A549 (cell line): ENCODE measurements around the gene GREM1. TPM values are rescaled to one million over a fixed set of nuclear protein-coding genes. Genes with fewer than 3 reads are reported as not detected.

ENCODE experiments used
- ATAC-seq, 2 experiments: fragments of 200-7000 bp in 1 of 2; fragments of >200 bp in 1 of 2; cut with Nextera tagmentation in 1 of 2; cut with Tn5 transposase in 1 of 2; 3 replicates each; pipeline versions ENCODE4 v1.8.0 to v1.9.1; 2018 to 2020; ENCODE audit warnings: mild to moderate bottlenecking in 1 of 2, moderate library complexity in 1 of 2
- CTCF ChIA-PET: fragments of 300-600 bp; sonication (Branson Sonifier 250); formaldehyde crosslinking; extraction: SDS; loops from one replicate; lab custom pipeline; 2021; ENCODE audit warnings: antibody characterized with exemption, inconsistent platforms; lab: Yijun Ruan, JAX
- POLR2A ChIA-PET: fragments of 350-600 bp; formaldehyde crosslinking; extraction: SDS; loops from one replicate; lab custom pipeline; 2021; ENCODE audit warnings: antibody characterized with exemption, inconsistent platforms; lab: Yijun Ruan, JAX
- DNase-seq, 2 experiments: peaks; one replicate each; pipeline versions ENCODE4 v3.0.0 to v3.0.0-alpha.2; 2011 to 2016; ENCODE audit warnings: low read depth in 1 of 2, low spot score in 1 of 2
- FAIRE-seq: peaks from 2 replicates; lab custom pipeline; 2011; peaks lifted over from hg19 to GRCh38; lab: Jason Lieb, UNC
- H3K27ac ChIP-seq, 2 experiments: fragments of >200 bp; sonication (Bioruptor Twin); formaldehyde crosslinking; 3 replicates each; pipeline ENCODE4 v1.5.1; 2016 to 2017
- H3K4me1 ChIP-seq: fragments of >200 bp; sonication (Bioruptor Twin); formaldehyde crosslinking; 3 replicates; pipeline ENCODE4 v1.6.1; 2016
- H3K4me2 ChIP-seq: fragments of >200 bp; sonication (Bioruptor Twin); formaldehyde crosslinking; 3 replicates; pipeline ENCODE4 v1.6.1; 2016
- H3K4me3 ChIP-seq: fragments of >200 bp; sonication (Bioruptor Twin); formaldehyde crosslinking; 3 replicates; pipeline ENCODE4 v1.5.1; 2016
- H3K9me3 ChIP-seq: fragments of >200 bp; sonication (Bioruptor Twin); formaldehyde crosslinking; 3 replicates; pipeline ENCODE4 v1.6.1; 2016
- BCL3 ChIP-seq: fragments of >200 bp; sonication (Bioruptor Twin); formaldehyde crosslinking; IDR thresholded peaks from 3 replicates; pipeline ENCODE4 v1.6.1; 2016
- CHD4 ChIP-seq: fragments of 200-600 bp; sonication (generic); IDR thresholded peaks from 2 replicates; pipeline ENCODE4 v1.6.1; 2016; ENCODE audit warnings: antibody characterized with exemption, mild to moderate bottlenecking, borderline replicate concordance
- EHF ChIP-seq: fragments of 250-450 bp; sonication (Bioruptor Pico); IDR thresholded peaks from 2 replicates; pipeline ENCODE4 v1.5.0; 2020; ENCODE audit warnings: mild to moderate bottlenecking
- EP300 ChIP-seq, 2 experiments: fragments of >200 bp; sonication (Bioruptor Twin); formaldehyde crosslinking; IDR thresholded peaks; 2 replicates in 1 of 2; 3 replicates in 1 of 2; pipeline ENCODE4 v1.6.1; 2016 to 2017
- FOXS1 ChIP-seq: fragments of 250-450 bp; sonication (Bioruptor Pico); IDR thresholded peaks from 2 replicates; pipeline ENCODE4 v1.5.0; 2020; ENCODE audit warnings: mild to moderate bottlenecking, moderate library complexity
- GATA3 ChIP-seq: IDR thresholded peaks from 2 replicates; pipeline ENCODE4 v1.6.1; 2012; ENCODE audit warnings: borderline replicate concordance
- KDM1A ChIP-seq: fragments of 200-600 bp; sonication (generic); IDR thresholded peaks from 2 replicates; pipeline ENCODE4 v1.6.1; 2016; ENCODE audit warnings: low read depth, mild to moderate bottlenecking
- MAFK ChIP-seq: fragments of 450-650 bp; IDR thresholded peaks from 2 replicates; pipeline ENCODE4 v1.6.1; 2014; ENCODE audit not compliant: partially characterized antibody
- MAZ ChIP-seq: fragments of 150-350 bp; IDR thresholded peaks from 2 replicates; pipeline ENCODE4 v1.6.1; 2014; ENCODE audit warnings: antibody characterized with exemption, low read depth, low read length, borderline replicate concordance
- NPAS2 ChIP-seq: fragments of 250-450 bp; sonication (Bioruptor Pico); IDR thresholded peaks from 2 replicates; pipeline ENCODE4 v1.8.0; 2022; ENCODE audit warnings: mild to moderate bottlenecking, moderate library complexity, borderline replicate concordance
- PHF8 ChIP-seq: fragments of 200-600 bp; sonication (generic); IDR thresholded peaks from 2 replicates; pipeline ENCODE4 v1.6.1; 2016; ENCODE audit warnings: low read depth, mild to moderate bottlenecking, antibody characterized with exemption, moderate library complexity, borderline replicate concordance
- REST ChIP-seq: fragments of 200-600 bp; sonication (generic); IDR thresholded peaks from 2 replicates; pipeline ENCODE4 v1.6.1; 2016; ENCODE audit warnings: antibody characterized with exemption, mild to moderate bottlenecking, moderate library complexity
- SREBF2 ChIP-seq: fragments of 450-650 bp; IDR thresholded peaks from 2 replicates; pipeline ENCODE4 v1.6.1; 2014; ENCODE audit warnings: mild to moderate bottlenecking, moderate library complexity
- WGBS: methylation state at CpG from one replicate; pipeline ENCODE4 v1.1.6; 2017; ENCODE audit errors: missing lambda C conversion rate; 5-methylcytosine and 5-hydroxymethylcytosine counted together
- polyA plus RNA-seq, 4 experiments: library from polyadenylated mRNA; depleted of rRNA in 3 of 4; stranded (reverse); fragments of >200 nt; fragmentation: RNase III in 1 of 4; extraction: RNeasy Plus Mini Kit Qiagen cat#74134 plus additional on column Dnase treatment in 1 of 4; gene quantifications; 2 replicates in 3 of 4; 3 replicates in 1 of 4; pipeline ENCODE4 v1.2.3, GENCODE V29; 2011 to 2017
- TF ChIP-seq, protein P1 (sequence below): IDR thresholded peaks from 2 replicates; pipeline ENCODE4 v1.6.1; 2012
- TF ChIP-seq, protein P2 (sequence below): fragments of 150-350 bp; IDR thresholded peaks from 2 replicates; pipeline ENCODE4 v1.6.1; 2014; ENCODE audit warnings: low read depth, mild to moderate bottlenecking, low read length
- TF ChIP-seq, protein P3 (sequence below): fragments of 450-650 bp; IDR thresholded peaks from 2 replicates; pipeline ENCODE4 v1.6.1; 2014; ENCODE audit warnings: antibody characterized with exemption
- TF ChIP-seq, protein P4 (sequence below): IDR thresholded peaks from 2 replicates; pipeline ENCODE4 v1.6.1; 2012
- TF ChIP-seq, protein P5 (sequence below): fragments of >200 bp; sonication (Bioruptor Twin); formaldehyde crosslinking; IDR thresholded peaks from 3 replicates; pipeline ENCODE4 v1.5.1; 2016

Gene GREM1
- polyA plus RNA-seq, 2 of the 4 experiments (the other 2 are of a cell fraction), result 4.4 to 10.5 TPM

DNA sequence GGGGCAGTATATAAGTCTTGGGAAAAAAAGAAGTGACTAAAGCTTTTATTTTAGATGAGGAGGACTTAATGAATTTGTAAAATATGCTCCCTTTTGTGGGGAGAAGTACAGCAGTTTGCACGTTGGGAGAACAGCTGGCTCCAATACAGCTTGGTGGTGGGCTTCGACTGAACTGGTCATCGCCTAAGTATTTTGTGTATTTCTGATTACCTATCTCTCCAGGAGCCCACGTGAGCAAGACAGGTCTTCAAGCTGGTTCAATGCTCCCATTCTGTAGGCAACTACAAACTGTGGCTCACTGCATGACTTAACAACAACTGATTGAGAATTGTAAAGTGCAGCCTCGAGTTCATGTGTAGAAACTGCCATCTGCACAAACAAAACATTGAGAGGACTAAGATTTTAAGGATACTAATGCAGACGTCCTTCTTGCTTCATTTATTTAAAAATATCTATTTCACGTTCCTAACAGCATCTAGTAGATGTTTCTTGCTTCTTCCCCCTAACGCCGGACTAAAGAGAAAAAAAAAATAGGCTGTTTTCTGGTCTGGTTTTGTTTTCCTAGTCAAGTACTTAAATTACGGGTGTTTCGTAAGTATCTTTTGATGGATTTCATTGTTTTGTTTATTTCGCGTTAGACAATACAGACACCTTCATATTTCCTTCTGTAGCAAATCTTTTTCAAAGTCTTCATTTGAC, 1.4 kb upstream of the GREM1 start:
- no peak overlapping the region for H3K4me2 ChIP-seq
- ChIA-PET CTCF (interaction anchor here (0.8 to 3.5 kb wide), 4 partner anchors 12 to 59 kb away, joined by 3 to 10 read pairs (median 4); no protein-coding TSS in a partner anchor), POLR2A (no interaction called here)
- FAIRE-seq, result no peak
- H3K9me3 ChIP-seq, result peaks cover 4% of the 10 kb centered on the region; the same call in 1 of the 3 replicates
- TF ChIP-seq, protein P1, sequence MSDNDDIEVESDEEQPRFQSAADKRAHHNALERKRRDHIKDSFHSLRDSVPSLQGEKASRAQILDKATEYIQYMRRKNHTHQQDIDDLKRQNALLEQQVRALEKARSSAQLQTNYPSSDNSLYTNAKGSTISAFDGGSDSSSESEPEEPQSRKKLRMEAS, result no peak
- TF ChIP-seq FOXS1 (no peak), GATA3 (no peak), MAZ (no peak), CHD4 (no peak), MAFK (no peak), EHF (CRISPR knock-in tag) (no peak), BCL3 (no peak), NPAS2 (CRISPR knock-in tag) (no peak), PHF8 (no peak), EP300 (IDR thresholded peaks at IDR 0.05) (no peak), SREBF2 (no peak), REST (no peak), KDM1A (no peak)
- TF ChIP-seq, protein P2, sequence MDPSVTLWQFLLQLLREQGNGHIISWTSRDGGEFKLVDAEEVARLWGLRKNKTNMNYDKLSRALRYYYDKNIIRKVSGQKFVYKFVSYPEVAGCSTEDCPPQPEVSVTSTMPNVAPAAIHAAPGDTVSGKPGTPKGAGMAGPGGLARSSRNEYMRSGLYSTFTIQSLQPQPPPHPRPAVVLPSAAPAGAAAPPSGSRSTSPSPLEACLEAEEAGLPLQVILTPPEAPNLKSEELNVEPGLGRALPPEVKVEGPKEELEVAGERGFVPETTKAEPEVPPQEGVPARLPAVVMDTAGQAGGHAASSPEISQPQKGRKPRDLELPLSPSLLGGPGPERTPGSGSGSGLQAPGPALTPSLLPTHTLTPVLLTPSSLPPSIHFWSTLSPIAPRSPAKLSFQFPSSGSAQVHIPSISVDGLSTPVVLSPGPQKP, result no peak
- TF ChIP-seq, protein P3, sequence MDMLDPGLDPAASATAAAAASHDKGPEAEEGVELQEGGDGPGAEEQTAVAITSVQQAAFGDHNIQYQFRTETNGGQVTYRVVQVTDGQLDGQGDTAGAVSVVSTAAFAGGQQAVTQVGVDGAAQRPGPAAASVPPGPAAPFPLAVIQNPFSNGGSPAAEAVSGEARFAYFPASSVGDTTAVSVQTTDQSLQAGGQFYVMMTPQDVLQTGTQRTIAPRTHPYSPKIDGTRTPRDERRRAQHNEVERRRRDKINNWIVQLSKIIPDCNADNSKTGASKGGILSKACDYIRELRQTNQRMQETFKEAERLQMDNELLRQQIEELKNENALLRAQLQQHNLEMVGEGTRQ, result no peak
- TF ChIP-seq, protein P4, sequence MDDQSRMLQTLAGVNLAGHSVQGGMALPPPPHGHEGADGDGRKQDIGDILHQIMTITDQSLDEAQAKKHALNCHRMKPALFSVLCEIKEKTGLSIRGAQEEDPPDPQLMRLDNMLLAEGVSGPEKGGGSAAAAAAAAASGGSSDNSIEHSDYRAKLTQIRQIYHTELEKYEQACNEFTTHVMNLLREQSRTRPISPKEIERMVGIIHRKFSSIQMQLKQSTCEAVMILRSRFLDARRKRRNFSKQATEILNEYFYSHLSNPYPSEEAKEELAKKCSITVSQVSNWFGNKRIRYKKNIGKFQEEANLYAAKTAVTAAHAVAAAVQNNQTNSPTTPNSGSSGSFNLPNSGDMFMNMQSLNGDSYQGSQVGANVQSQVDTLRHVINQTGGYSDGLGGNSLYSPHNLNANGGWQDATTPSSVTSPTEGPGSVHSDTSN, result no peak
- TF ChIP-seq, protein P5, sequence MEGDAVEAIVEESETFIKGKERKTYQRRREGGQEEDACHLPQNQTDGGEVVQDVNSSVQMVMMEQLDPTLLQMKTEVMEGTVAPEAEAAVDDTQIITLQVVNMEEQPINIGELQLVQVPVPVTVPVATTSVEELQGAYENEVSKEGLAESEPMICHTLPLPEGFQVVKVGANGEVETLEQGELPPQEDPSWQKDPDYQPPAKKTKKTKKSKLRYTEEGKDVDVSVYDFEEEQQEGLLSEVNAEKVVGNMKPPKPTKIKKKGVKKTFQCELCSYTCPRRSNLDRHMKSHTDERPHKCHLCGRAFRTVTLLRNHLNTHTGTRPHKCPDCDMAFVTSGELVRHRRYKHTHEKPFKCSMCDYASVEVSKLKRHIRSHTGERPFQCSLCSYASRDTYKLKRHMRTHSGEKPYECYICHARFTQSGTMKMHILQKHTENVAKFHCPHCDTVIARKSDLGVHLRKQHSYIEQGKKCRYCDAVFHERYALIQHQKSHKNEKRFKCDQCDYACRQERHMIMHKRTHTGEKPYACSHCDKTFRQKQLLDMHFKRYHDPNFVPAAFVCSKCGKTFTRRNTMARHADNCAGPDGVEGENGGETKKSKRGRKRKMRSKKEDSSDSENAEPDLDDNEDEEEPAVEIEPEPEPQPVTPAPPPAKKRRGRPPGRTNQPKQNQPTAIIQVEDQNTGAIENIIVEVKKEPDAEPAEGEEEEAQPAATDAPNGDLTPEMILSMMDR, result no peak
- H3K27ac ChIP-seq, result no peak overlapping the region
- no peak for DNase-seq
- WGBS, result 87% methylated on average over 13 of the region's 13 CpGs
- H3K4me3 ChIP-seq, result no peak overlapping the region
- no peak for ATAC-seq
- H3K4me1 ChIP-seq, result peaks cover 11% of the 10 kb centered on the region; the same call in 1 of the 3 replicates
